ENCODE results near the gene MVB12B. TPM values are rescaled to one million over a fixed set of nuclear protein-coding genes. Genes with fewer than 3 reads are reported as not detected.

The MVB12B gene
- total and polyA plus RNA-seq, 2 of the 13 experiments (the other 11 are each of a cell fraction or from before 2014, with no cell fraction given), result 12.1 to 30.1 TPM

DNA sequence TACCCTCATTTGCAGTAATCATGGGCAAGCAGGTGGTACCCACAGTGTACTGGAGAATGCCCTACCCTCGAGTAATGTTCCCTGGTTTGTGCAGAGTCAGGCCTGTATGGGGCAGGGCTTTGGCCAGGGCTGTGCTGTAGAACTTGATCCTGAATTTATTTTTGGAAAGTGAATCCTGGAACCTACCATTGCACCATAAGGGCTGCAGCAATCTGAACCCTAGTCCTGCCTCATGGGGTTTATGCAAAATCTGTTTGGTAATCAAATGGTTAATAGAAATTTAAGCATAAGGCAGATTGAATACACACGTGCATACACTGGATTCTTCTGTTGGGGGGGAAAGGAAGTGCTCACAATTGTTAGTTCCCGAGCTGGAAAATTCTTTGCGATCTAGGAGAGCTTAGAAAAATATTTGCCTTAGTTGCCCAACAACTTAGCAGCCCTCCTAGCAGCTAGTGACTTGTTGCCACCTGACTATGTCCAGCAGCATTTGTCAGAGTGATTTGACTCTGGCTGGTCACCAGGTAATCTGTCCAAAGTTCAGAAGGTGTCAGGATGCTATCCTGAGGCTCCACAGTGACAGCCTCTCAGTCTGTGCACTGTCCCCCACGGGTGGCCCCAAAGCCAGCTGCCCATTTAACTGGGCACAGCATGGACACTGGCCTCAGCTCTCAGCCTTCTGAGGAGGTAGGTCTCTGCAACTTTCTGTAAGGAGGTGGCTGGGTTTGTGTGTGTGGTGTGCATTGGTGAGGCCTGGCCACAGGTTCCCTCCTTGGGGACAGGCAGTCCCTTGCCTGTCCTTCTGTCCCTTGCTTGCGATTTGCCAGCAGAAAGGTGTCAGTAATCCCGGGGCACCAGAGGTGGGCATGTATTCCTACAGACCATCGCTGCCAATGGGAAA is 8.3 kb downstream of the MVB12B start (continued):
- TF ChIP-seq, protein P1, sequence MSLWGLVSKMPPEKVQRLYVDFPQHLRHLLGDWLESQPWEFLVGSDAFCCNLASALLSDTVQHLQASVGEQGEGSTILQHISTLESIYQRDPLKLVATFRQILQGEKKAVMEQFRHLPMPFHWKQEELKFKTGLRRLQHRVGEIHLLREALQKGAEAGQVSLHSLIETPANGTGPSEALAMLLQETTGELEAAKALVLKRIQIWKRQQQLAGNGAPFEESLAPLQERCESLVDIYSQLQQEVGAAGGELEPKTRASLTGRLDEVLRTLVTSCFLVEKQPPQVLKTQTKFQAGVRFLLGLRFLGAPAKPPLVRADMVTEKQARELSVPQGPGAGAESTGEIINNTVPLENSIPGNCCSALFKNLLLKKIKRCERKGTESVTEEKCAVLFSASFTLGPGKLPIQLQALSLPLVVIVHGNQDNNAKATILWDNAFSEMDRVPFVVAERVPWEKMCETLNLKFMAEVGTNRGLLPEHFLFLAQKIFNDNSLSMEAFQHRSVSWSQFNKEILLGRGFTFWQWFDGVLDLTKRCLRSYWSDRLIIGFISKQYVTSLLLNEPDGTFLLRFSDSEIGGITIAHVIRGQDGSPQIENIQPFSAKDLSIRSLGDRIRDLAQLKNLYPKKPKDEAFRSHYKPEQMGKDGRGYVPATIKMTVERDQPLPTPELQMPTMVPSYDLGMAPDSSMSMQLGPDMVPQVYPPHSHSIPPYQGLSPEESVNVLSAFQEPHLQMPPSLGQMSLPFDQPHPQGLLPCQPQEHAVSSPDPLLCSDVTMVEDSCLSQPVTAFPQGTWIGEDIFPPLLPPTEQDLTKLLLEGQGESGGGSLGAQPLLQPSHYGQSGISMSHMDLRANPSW (CRISPR knock-in tag; IDR thresholded peaks at IDR 0.05; ENCODE audit: borderline replicate concordance), result peak; percentile 61; the same call in 1 of the 2 replicates
- 0 out of 2 replicates have a peak, but pooled peaks have one; percentile 24 for TF ChIP-seq NFYC (CRISPR knock-in tag; IDR thresholded peaks at IDR 0.05)
- TF ChIP-seq ZMAT3 (CRISPR knock-in tag; conservative IDR thresholded peaks at IDR 0.05), result no peak
- TF ChIP-seq, protein P2, sequence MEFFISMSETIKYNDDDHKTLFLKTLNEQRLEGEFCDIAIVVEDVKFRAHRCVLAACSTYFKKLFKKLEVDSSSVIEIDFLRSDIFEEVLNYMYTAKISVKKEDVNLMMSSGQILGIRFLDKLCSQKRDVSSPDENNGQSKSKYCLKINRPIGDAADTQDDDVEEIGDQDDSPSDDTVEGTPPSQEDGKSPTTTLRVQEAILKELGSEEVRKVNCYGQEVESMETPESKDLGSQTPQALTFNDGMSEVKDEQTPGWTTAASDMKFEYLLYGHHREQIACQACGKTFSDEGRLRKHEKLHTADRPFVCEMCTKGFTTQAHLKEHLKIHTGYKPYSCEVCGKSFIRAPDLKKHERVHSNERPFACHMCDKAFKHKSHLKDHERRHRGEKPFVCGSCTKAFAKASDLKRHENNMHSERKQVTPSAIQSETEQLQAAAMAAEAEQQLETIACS (CRISPR knock-in tag; IDR thresholded peaks at IDR 0.05), result no peak
- no peak for TF ChIP-seq IKZF4 (CRISPR knock-in tag; IDR thresholded peaks at IDR 0.05; ENCODE audit: borderline replicate concordance, low read depth, not compliant biosample characterization)
- TF ChIP-seq, protein P3, sequence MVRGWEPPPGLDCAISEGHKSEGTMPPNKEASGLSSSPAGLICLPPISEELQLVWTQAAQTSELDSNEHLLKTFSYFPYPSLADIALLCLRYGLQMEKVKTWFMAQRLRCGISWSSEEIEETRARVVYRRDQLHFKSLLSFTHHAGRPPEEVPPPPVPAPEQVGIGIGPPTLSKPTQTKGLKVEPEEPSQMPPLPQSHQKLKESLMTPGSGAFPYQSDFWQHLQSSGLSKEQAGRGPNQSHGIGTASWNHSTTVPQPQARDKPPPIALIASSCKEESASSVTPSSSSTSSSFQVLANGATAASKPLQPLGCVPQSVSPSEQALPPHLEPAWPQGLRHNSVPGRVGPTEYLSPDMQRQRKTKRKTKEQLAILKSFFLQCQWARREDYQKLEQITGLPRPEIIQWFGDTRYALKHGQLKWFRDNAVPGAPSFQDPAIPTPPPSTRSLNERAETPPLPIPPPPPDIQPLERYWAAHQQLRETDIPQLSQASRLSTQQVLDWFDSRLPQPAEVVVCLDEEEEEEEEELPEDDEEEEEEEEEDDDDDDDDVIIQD (CRISPR knock-in tag; IDR thresholded peaks at IDR 0.05; ENCODE audit: low read depth), result peak; percentile 10; the same call in 1 of the 2 replicates
- no peak for TF ChIP-seq ZFP36L1 (CRISPR knock-in tag; IDR thresholded peaks at IDR 0.05)
- TF ChIP-seq KMT2B (CRISPR knock-in tag; IDR thresholded peaks at IDR 0.05), result 0 out of 2 replicates have a peak, but pooled peaks have one; percentile 36
- TF ChIP-seq, protein P4, sequence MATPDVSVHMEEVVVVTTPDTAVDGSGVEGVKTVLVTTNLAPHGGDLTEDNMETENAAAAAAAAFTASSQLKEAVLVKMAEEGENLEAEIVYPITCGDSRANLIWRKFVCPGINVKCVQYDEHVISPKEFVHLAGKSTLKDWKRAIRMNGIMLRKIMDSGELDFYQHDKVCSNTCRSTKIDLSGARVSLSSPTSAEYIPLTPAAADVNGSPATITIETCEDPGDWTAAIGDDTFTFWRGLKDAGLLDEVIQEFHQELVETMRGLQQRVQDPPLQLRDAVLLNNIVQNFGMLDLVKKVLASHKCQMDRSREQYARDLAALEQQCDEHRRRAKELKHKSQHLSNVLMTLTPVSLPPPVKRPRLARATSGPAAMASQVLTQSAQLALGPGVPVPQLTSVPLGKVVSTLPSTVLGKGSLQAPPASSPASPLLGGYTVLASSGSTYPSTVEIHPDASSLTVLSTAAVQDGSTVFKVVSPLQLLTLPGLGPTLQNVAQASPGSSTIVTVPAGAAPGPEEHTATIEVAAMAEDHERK (CRISPR knock-in tag; IDR thresholded peaks at IDR 0.05; ENCODE audit: low read depth), result no peak
- TF ChIP-seq, protein P5, sequence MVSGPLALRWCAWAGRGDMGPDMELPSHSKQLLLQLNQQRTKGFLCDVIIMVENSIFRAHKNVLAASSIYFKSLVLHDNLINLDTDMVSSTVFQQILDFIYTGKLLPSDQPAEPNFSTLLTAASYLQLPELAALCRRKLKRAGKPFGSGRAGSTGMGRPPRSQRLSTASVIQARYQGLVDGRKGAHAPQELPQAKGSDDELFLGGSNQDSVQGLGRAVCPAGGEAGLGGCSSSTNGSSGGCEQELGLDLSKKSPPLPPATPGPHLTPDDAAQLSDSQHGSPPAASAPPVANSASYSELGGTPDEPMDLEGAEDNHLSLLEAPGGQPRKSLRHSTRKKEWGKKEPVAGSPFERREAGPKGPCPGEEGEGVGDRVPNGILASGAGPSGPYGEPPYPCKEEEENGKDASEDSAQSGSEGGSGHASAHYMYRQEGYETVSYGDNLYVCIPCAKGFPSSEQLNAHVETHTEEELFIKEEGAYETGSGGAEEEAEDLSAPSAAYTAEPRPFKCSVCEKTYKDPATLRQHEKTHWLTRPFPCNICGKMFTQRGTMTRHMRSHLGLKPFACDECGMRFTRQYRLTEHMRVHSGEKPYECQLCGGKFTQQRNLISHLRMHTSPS (CRISPR knock-in tag; IDR thresholded peaks at IDR 0.05; ENCODE audit: low read depth), result peak; percentile 89
- TF ChIP-seq ZNF343 (CRISPR knock-in tag; IDR thresholded peaks at IDR 0.05), result no peak
- peak; percentile 70 for TF ChIP-seq RARA (CRISPR knock-in tag; IDR thresholded peaks at IDR 0.05)
- no peak for TF ChIP-seq SMAD1 (CRISPR knock-in tag; IDR thresholded peaks at IDR 0.05; ENCODE audit: borderline replicate concordance, low read depth)
- no peak for TF ChIP-seq ZNF879 (CRISPR knock-in tag; IDR thresholded peaks at IDR 0.05)
- TF ChIP-seq, protein P6, sequence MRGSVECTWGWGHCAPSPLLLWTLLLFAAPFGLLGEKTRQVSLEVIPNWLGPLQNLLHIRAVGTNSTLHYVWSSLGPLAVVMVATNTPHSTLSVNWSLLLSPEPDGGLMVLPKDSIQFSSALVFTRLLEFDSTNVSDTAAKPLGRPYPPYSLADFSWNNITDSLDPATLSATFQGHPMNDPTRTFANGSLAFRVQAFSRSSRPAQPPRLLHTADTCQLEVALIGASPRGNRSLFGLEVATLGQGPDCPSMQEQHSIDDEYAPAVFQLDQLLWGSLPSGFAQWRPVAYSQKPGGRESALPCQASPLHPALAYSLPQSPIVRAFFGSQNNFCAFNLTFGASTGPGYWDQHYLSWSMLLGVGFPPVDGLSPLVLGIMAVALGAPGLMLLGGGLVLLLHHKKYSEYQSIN (CRISPR knock-in tag; IDR thresholded peaks at IDR 0.05; ENCODE audit: borderline replicate concordance), result no peak
- 0 out of 2 replicates have a peak, but pooled peaks have one; percentile 43 for TF ChIP-seq SP5 (CRISPR knock-in tag; IDR thresholded peaks at IDR 0.05; ENCODE audit: borderline replicate concordance, low read depth)
- TF ChIP-seq SP4 (CRISPR knock-in tag; IDR thresholded peaks at IDR 0.05), result peak; percentile 47; the same call in 1 of the 2 replicates
- 0 out of 2 replicates have a peak, but pooled peaks have one; percentile 8 for TF ChIP-seq TCF7 (IDR thresholded peaks at IDR 0.05; ENCODE audit: low read depth)
